Naive thymus-derived CD4-positive, alpha-beta T cell (primary cell): ENCODE measurements around the gene C5orf24. TPM values are rescaled to one million over a fixed set of nuclear protein-coding genes. Genes with fewer than 3 reads are reported as not detected.
"Not testable (repeated sequence)": the region's sequence is repeated elsewhere in the genome, so short reads cannot be mapped to it uniquely, and the experiment has no call there.

Experiments
- ATAC-seq: fragments of 150-1000 bp; cut with Tn5 transposase; 2 replicates; pipeline ENCODE4 v1.10.0; 2021; ENCODE audit warnings: mild to moderate bottlenecking, moderate library complexity
- CTCF ChIA-PET: fragments of 350-600 bp; sonication (Branson Sonifier 250); formaldehyde crosslinking; loops from one replicate; lab custom pipeline; 2021; ENCODE audit warnings: antibody characterized with exemption; lab: Charles Lee
- POLR2A ChIA-PET: fragments of 350-600 bp; sonication (Branson Sonifier 250); formaldehyde crosslinking; loops from one replicate; lab custom pipeline; 2021; ENCODE audit warnings: antibody characterized with exemption, inconsistent platforms; lab: Charles Lee
- DNase-seq, 9 donors: peaks; one replicate each; pipeline versions ENCODE4 v3.0.0 to v3.0.0-alpha.2; 2020 to 2022; ENCODE audit warnings: mixed read lengths in 1 of 9
- H3K27ac ChIP-seq: one replicate; pipeline ENCODE4 v1.7.0; 2013; ENCODE audit warnings: mild to moderate bottlenecking, low read depth, low read length, moderate library complexity
- H3K27me3 ChIP-seq, 2 donors: one replicate each; pipeline ENCODE4 v1.7.0; 2013; ENCODE audit warnings: low read length in 2 of 2, mild to moderate bottlenecking in 2 of 2, moderate library complexity in 2 of 2; ENCODE audit not compliant: control insufficient read depth in 2 of 2, insufficient read depth in 2 of 2
- H3K36me3 ChIP-seq, 3 experiments: 1 replicate in 2 of 3; 2 replicates in 1 of 3; pipeline ENCODE4 v1.7.0; 2013; ENCODE audit warnings: low read length in 3 of 3, mild to moderate bottlenecking in 3 of 3, moderate library complexity in 1 of 3; ENCODE audit not compliant: insufficient read depth in 3 of 3, control insufficient read depth in 2 of 3
- H3K4me1 ChIP-seq, 2 donors: one replicate each; pipeline ENCODE4 v1.7.0; 2013; ENCODE audit warnings: low read length in 2 of 2, mild to moderate bottlenecking in 2 of 2, moderate library complexity in 1 of 2; ENCODE audit not compliant: control insufficient read depth in 2 of 2, insufficient read depth in 2 of 2
- H3K4me3 ChIP-seq: 2 replicates; pipeline ENCODE4 v1.7.0; 2013; ENCODE audit warnings: mild to moderate bottlenecking, low read length
- H3K9me3 ChIP-seq, 3 experiments: 1 replicate in 2 of 3; 2 replicates in 1 of 3; pipeline ENCODE4 v1.7.0; 2013; ENCODE audit warnings: low read length in 3 of 3; ENCODE audit not compliant: control insufficient read depth in 2 of 3
- H3K27ac Mint-ChIP-seq, 9 donors: one replicate each; pipeline ENCODE4 v1.8.0; 2020 to 2022; ENCODE audit warnings: mixed read lengths in 9 of 9, mild to moderate bottlenecking in 8 of 9, moderate library complexity in 5 of 9, inconsistent platforms in 2 of 9
- H3K27me3 Mint-ChIP-seq, 5 donors: one replicate each; pipeline ENCODE4 v1.8.0; 2021 to 2022; ENCODE audit warnings: mixed read lengths in 5 of 5, mild to moderate bottlenecking in 1 of 5
- H3K36me3 Mint-ChIP-seq, 5 donors: one replicate each; pipeline ENCODE4 v1.8.0; 2020 to 2022; ENCODE audit warnings: mixed read lengths in 5 of 5, mild to moderate bottlenecking in 3 of 5, inconsistent platforms in 1 of 5
- H3K4me1 Mint-ChIP-seq, 7 donors: one replicate each; pipeline ENCODE4 v1.8.0; 2020 to 2022; ENCODE audit warnings: mixed read lengths in 7 of 7, mild to moderate bottlenecking in 3 of 7, inconsistent platforms in 1 of 7
- H3K4me3 Mint-ChIP-seq, 10 donors: one replicate each; pipeline ENCODE4 v1.8.0; 2020 to 2022; ENCODE audit warnings: mild to moderate bottlenecking in 10 of 10, mixed read lengths in 10 of 10, moderate library complexity in 6 of 10, inconsistent platforms in 2 of 10
- H3K9me3 Mint-ChIP-seq, 11 donors: one replicate each; pipeline ENCODE4 v1.8.0; 2020 to 2022; ENCODE audit warnings: mixed read lengths in 11 of 11, mild to moderate bottlenecking in 4 of 11, inconsistent platforms in 1 of 11, moderate library complexity in 1 of 11
- intact Hi-C, 2 donors: fragments of 100-400 bp; cut with micrococcal nuclease; formaldehyde crosslinking; loops; one replicate each; pipeline ENCODE4 v1.15.1; 2023
- polyA plus RNA-seq, 2 donors: library from polyadenylated mRNA; unstranded; fragments of 300-500 nt; fragmentation: Illumina TruSeq; gene quantifications; one replicate each; pipeline ENCODE4 v1.2.3, GENCODE V29; 2021
- total RNA-seq, 6 experiments: library from RNA in 5 of 6; stranded (reverse) in 5 of 6; gene quantifications; 1 replicate in 5 of 6; 2 replicates in 1 of 6; pipeline ENCODE4 v1.2.3 and lab custom pipeline; 2021 to 2026

The C5orf24 gene
- total and polyA plus RNA-seq, 7 experiments from 2014 or later = 6.5 to 42.7 (median 31.2) TPM

DNA sequence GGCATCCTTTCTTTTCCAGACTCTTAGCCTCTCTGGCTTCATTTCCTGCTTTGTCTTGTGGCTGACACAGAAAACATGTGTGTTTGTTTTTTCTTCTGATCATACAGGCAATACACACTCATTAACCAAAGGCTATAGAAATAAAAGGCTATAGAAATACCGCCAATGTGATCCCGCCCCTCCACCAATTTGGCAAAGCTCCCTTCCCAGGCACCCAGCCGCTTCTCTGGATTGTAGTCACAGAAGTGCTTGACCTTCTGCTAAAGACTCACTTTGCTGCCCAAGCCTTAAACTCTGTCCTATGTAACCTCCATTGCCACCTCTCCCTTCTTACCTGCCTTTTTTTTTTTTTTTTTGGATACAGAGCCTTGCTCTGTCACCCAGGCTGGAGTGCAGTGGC lies 33.7 kb downstream of the C5orf24 start:
- Mint-ChIP-seq H3K4me3 (peak overlapping the region in 1 of 10 donors; percentile 34), H3K4me1 (peaks cover 41 to 57% (median 50%) of the 10 kb centered on the region in 7 donors), H3K36me3 (peaks cover 0 to 19% (median 8%) of the 10 kb centered on the region in 5 donors), H3K9me3 (no peaks in the 10 kb centered on the region), H3K27ac (peak overlapping the region in 4 of 9 donors; percentile 16 to 65 (median 28)), H3K27me3 (no peaks in the 10 kb centered on the region)
- Histone ChIP-seq H3K9me3 (no peaks in the 10 kb centered on the region), H3K27ac (no peak overlapping the region), H3K4me3 (no peak overlapping the region), H3K27me3 (no peaks in the 10 kb centered on the region), H3K4me1 (peaks cover 16 to 24% of the 10 kb centered on the region in 2 donors), H3K36me3 (peaks cover 0 to 2% (median 0%) of the 10 kb centered on the region in 3 experiments)
- DNase-seq (no peak), ATAC-seq (no peak)
- intact Hi-C loops = loop anchor here in 1 of 2 donors (10.0 kb wide), 1 partner anchor 505 kb away; the partner anchor contains the start of gene UBE2B
- ChIA-PET CTCF (interaction anchor here (0.7 to 1.2 kb wide), 2 partner anchors 25 to 139 kb away, joined by 3 to 4 read pairs; no protein-coding TSS in a partner anchor), POLR2A (interaction anchor here (0.7 kb wide), 2 partner anchors 25 to 655 kb away, joined by 3 to 4 read pairs; no protein-coding TSS in a partner anchor)

- ATAC-seq, DNase-seq, H3K4me3 ChIP-seq, POLR2A ChIA-PET, H3K27me3 ChIP-seq, H3K36me3 ChIP-seq, H3K4me3 Mint-ChIP-seq, H3K9me3 ChIP-seq, H3K9me3 Mint-ChIP-seq, H3K27ac ChIP-seq, intact Hi-C loops, H3K27me3 Mint-ChIP-seq: not testable (repeated sequence)
- peak overlapping the region in 3 of 9 donors; percentile 8 to 81 (median 55) for H3K27ac Mint-ChIP-seq
- peaks cover 0 to 12% (median 8%) of the 10 kb centered on the region in 5 donors for H3K36me3 Mint-ChIP-seq
- H3K4me1 Mint-ChIP-seq = peaks cover 41 to 59% (median 53%) of the 10 kb centered on the region in 7 donors
- CTCF ChIA-PET = interaction anchor here (0.6 kb wide), 1 partner anchor 25 kb away, joined by 4 read pairs; no protein-coding TSS in a partner anchor
- H3K4me1 ChIP-seq = peaks cover 9 to 15% of the 10 kb centered on the region in 2 donors
Observed at GRCh38 chr5:134880937-134881336, 35.2 kb downstream of the C5orf24 start.

DNA sequence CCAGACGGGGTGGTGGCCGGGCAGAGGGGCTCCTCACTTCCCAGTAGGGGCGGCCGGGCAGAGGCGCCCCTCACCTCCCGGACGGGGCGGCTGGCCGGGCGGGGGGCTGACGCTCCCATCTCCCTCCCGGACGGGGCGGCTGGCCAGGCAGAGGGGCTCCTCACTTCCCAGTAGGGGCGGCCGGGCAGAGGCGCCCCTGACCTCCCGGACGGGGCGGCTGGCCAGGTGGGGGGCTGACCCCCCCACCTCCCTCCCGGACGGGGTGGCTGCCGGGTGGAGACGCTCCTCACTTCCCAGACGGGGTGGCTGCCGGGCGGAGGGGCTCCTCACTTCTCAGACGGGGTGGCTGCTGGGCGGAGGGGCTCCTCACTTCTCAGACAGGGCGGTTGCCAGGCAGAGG lies 35.9 kb downstream of the C5orf24 start:
- H3K4me1 Mint-ChIP-seq = peaks cover 34 to 56% (median 45%) of the 10 kb centered on the region in 7 donors
- peaks cover 0 to 11% (median 8%) of the 10 kb centered on the region in 5 donors for H3K36me3 Mint-ChIP-seq
- H3K4me3 Mint-ChIP-seq, H3K4me1 ChIP-seq, H3K27me3 ChIP-seq, H3K27ac ChIP-seq, POLR2A ChIA-PET, ATAC-seq, H3K4me3 ChIP-seq, H3K9me3 ChIP-seq, intact Hi-C loops, H3K27ac Mint-ChIP-seq, CTCF ChIA-PET, H3K9me3 Mint-ChIP-seq, H3K27me3 Mint-ChIP-seq, H3K36me3 ChIP-seq, DNase-seq: not testable (repeated sequence)

GRCh38 chr5:134887593-134888159 lies 41.9 kb downstream of the C5orf24 start:
- Histone ChIP-seq H3K9me3 (no peaks in the 10 kb centered on the region), H3K27me3 (no peaks in the 10 kb centered on the region), H3K27ac (no peak overlapping the region), H3K36me3 (peaks cover 0 to 31% (median 0%) of the 10 kb centered on the region in 3 experiments), H3K4me3 (no peak overlapping the region), H3K4me1 (no peaks in the 10 kb centered on the region)
- intact Hi-C loops = no loop called here
- POLR2A ChIA-PET = interaction anchor here (0.5 kb wide), 1 partner anchor 43 kb away, joined by 3 read pairs; no protein-coding TSS in a partner anchor
- Mint-ChIP-seq H3K27me3 (no peaks in the 10 kb centered on the region), H3K9me3 (no peaks in the 10 kb centered on the region), H3K27ac (peak overlapping the region in 4 of 9 donors; percentile 9 to 58 (median 47)), H3K4me1 (peaks cover 10 to 34% (median 22%) of the 10 kb centered on the region in 7 donors), H3K36me3 (peaks cover 5 to 39% (median 24%) of the 10 kb centered on the region in 5 donors), H3K4me3 (no peak overlapping the region)
- DNase-seq = no peak
- CTCF ChIA-PET = no interaction called here
- no peak for ATAC-seq

GRCh38 chr5:134889335-134889734 lies 43.6 kb downstream of the C5orf24 start:
- peaks cover 5 to 50% (median 24%) of the 10 kb centered on the region in 5 donors for H3K36me3 Mint-ChIP-seq
- no peak for DNase-seq

GRCh38 chr5:134891473-134891872 lies 45.7 kb downstream of the C5orf24 start:
- Histone ChIP-seq H3K4me3 (no peak overlapping the region), H3K27me3 (no peaks in the 10 kb centered on the region), H3K27ac (no peak overlapping the region), H3K9me3 (no peaks in the 10 kb centered on the region), H3K36me3 (peaks cover 0 to 55% (median 3%) of the 10 kb centered on the region in 3 experiments), H3K4me1 (no peaks in the 10 kb centered on the region)
- ATAC-seq (no peak), DNase-seq (no peak)
- Mint-ChIP-seq H3K9me3 (no peaks in the 10 kb centered on the region), H3K27ac (no peak overlapping the region), H3K4me1 (peaks cover 2 to 21% (median 14%) of the 10 kb centered on the region in 7 donors), H3K4me3 (no peak overlapping the region), H3K27me3 (no peaks in the 10 kb centered on the region), H3K36me3 (peaks cover 5 to 50% (median 28%) of the 10 kb centered on the region in 5 donors)
- CTCF ChIA-PET = interaction anchor here (0.7 kb wide), 1 partner anchor 9 kb away, joined by 3 read pairs; no protein-coding TSS in a partner anchor
- POLR2A ChIA-PET = no interaction called here
- intact Hi-C loops = no loop called here

More at GRCh38 chr5:134889335-134889734, 43.6 kb downstream of the C5orf24 start:
- intact Hi-C loops = no loop called here
- H3K4me1 ChIP-seq = no peaks in the 10 kb centered on the region
- H3K4me3 ChIP-seq = no peak overlapping the region
- no peaks in the 10 kb centered on the region for H3K9me3 ChIP-seq
- Mint-ChIP-seq H3K4me1 (peaks cover 10 to 34% (median 30%) of the 10 kb centered on the region in 7 donors), H3K27ac (no peak overlapping the region), H3K4me3 (no peak overlapping the region), H3K27me3 (no peaks in the 10 kb centered on the region), H3K9me3 (no peaks in the 10 kb centered on the region)
- H3K27me3 ChIP-seq = no peaks in the 10 kb centered on the region
- H3K36me3 ChIP-seq = peaks cover 0 to 43% (median 0%) of the 10 kb centered on the region in 3 experiments
- no peak overlapping the region for H3K27ac ChIP-seq
- POLR2A ChIA-PET = interaction anchor here (0.9 kb wide), 1 partner anchor 13 kb away, joined by 4 read pairs; no protein-coding TSS in a partner anchor
- ATAC-seq = no peak
- CTCF ChIA-PET = no interaction called here
